Epithelial cell of proximal tubule (primary cell): ENCODE measurements around the gene NT5C1A. TPM values are rescaled to one million over a fixed set of nuclear protein-coding genes. Genes with fewer than 3 reads are reported as not detected.

Experiments used
- DNase-seq: peaks from one replicate; pipeline ENCODE4 v3.0.0-alpha.2; 2011; ENCODE audit warnings: low read depth
- H3K4me3 ChIP-seq: 2 replicates; pipeline ENCODE4 v1.5.1; 2011; ENCODE audit warnings: low read depth, mild to moderate bottlenecking, low read length
- CTCF ChIP-seq: conservative IDR thresholded peaks from 2 replicates; pipeline ENCODE4 v1.5.1; 2012; ENCODE audit warnings: low read depth, mild to moderate bottlenecking, low read length
- total RNA-seq: library from RNA; depleted of rRNA; stranded (reverse); fragments of >200 nt; gene quantifications from 2 replicates; pipeline ENCODE4 v1.2.3, GENCODE V29; 2015

Gene NT5C1A
- total RNA-seq, 1 donor from 2014 or later: not detected

GRCh38 chr1:39652105-39652504 lies 19.8 kb downstream of the NT5C1A start:
- no peak for DNase-seq
- H3K4me3 ChIP-seq: no peak overlapping the region
- TF ChIP-seq CTCF: no peak

- H3K4me3 ChIP-seq: no peak overlapping the region
- TF ChIP-seq CTCF: no peak
- no peak for DNase-seq
Measured at GRCh38 chr1:39650431-39650830, 21.5 kb downstream of the NT5C1A start.

- H3K4me3 ChIP-seq: no peak overlapping the region
- DNase-seq: no peak
- no peak for TF ChIP-seq CTCF
Measured at GRCh38 chr1:39649636-39650185, 22.2 kb downstream of the NT5C1A start.

- no peak for DNase-seq
- TF ChIP-seq CTCF: no peak
- H3K4me3 ChIP-seq: no peak overlapping the region
Measured at GRCh38 chr1:39648496-39648895, 23.4 kb downstream of the NT5C1A start.

- no peak for TF ChIP-seq CTCF
- no peak for DNase-seq
- no peak overlapping the region for H3K4me3 ChIP-seq
Measured at GRCh38 chr1:39647247-39647646, 24.7 kb downstream of the NT5C1A start.

GRCh38 chr1:39646232-39647081 lies 25.4 kb downstream of the NT5C1A start:
- H3K4me3 ChIP-seq: no peak overlapping the region
- no peak for TF ChIP-seq CTCF
- no peak for DNase-seq

- no peak overlapping the region for H3K4me3 ChIP-seq
- DNase-seq: no peak
- TF ChIP-seq CTCF: no peak
Measured at GRCh38 chr1:39645411-39646043, 26.4 kb downstream of the NT5C1A start.
